Stimulated activated naive CD8-positive, alpha-beta T cell treated with anti-CD3 and anti-CD28 coated beads, Interleukin-15, Interleukin-2, amounts not matched to agents 100 U/mL and 50 U/mL, for 24 hours (primary cell): ENCODE results near the gene VPS26A.
"Not testable (repeated sequence)": the region's sequence is repeated elsewhere in the genome, so short reads cannot be mapped to it uniquely, and the experiment has no call there.

ENCODE experiments used
- ATAC-seq: fragments of 150-1000 bp; cut with Tn5 transposase; one replicate; pipeline ENCODE4 v1.10.0; 2021
- DNase-seq: peaks from one replicate; pipeline ENCODE4 v3.0.0; 2021

Gene VPS26A

GRCh38 chr10:69102440-69102839 is 21.5 kb upstream of the VPS26A start:
- ATAC-seq: no peak

DNA sequence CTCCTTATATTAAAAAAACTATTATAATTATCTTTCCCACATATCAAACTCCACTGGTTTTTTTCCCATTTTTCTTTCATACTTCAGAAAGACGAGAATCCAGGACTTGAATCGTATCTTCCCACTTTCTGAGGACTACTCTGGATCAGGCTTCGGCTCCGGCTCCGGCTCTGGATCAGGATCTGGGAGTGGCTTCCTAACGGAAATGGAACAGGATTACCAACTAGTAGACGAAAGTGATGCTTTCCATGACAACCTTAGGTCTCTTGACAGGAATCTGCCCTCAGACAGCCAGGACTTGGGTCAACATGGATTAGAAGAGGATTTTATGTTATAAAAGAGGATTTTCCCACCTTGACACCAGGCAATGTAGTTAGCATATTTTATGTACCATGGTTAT is 20.2 kb upstream of the VPS26A start:
- no peak for ATAC-seq
- DNase-seq: no peak

More at GRCh38 chr10:69102440-69102839, 21.5 kb upstream of the VPS26A start:
- no peak for DNase-seq

DNA sequence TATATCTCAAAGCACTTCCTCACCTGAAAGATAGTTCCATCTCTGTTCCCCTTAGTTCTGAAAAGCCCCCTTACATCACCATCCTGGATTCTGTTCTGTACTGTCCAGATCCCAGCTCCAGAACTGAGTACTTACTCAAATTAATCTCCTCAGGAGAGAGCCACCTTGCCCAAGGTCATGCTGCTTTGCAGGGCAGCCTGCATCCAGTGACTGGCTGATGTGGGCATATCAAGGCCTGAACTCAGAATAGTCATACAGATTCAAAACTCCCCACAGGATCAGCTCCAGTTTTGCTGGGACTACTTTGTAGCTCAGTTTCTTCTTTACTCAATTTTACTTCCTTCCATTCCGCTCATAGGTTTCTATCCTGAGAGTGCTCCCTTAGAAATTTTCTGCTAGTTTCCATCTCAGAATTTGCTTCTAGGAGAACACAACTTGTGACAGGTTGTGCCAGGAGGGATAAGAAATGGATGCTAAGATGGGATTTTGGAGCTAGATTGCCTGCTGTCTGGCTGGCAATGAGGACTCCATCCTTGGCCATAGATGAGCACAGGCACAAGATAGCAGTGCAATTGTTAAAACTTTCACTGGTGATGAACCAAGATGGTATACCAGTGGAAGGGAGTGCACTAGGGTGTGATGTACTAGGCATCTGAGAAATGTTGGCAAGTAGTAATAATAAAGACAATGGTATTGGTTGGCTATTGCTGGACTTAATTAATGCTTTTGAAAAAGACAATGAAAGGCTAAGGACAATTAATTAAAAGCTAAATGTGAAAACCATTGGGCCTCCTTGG is 18.8 kb upstream of the VPS26A start:
- ATAC-seq (no peak), DNase-seq (no peak)

DNA sequence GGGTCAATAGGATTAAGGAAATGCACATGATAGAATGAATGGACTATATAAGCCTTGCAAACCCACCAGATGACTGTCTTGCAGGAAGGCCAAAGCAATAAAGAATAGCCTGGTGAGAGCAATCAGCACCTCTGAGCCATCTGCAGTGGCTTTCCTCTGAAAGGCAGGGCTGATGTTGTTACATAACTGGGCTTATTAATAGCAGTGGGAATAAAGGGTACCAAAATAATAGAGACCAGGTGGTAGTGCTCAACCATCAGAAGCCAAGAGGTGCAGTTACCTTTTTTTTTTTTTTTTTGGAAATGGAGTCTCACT is 16.8 kb upstream of the VPS26A start:
- ATAC-seq: no peak
- DNase-seq: no peak

- ATAC-seq (no peak), DNase-seq (no peak)
Measured at GRCh38 chr10:69107699-69108098, 16.3 kb upstream of the VPS26A start.

DNA sequence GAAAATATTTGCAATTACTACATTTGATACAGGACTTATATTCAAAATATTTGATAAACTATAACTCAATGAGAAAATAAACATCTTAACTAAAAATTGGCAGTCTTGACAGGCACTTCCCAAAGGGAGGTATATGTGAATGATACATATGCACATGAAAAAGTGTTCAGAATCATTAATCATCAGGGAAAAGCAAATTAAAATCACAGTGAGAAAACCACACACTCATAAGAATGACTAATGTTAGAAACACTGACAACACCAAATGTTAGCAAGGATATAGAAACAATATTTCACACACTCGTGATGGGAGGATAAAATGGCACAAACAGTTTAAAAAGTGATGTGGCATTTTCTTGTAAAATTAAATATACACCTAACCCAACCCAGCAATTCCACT is 4.1 kb upstream of the VPS26A start:
- ATAC-seq (no peak), DNase-seq (no peak)

DNA sequence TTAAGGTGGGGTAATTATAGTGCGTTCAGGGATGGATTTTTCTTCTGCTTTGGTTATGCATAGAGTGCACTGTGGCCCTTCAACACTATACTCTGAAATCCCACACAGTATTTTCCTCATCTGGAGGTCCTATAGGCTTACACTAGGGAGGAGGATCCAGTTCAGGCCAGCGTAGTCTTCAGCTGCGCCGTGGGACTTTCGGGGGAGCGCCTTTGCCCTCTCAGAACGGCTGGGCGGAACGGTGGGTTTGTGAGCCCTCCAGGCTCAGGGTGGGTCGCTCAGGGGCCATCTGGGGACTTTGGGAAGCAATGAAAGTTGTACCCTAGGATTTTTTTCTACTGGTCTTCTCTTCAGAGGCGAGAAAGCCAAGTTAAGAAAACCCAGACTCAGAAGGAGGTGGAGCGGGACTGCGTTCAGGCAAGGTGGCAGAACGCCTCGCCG is 652 bp upstream of the VPS26A start:
- peak; percentile 44 for ATAC-seq
- no peak for DNase-seq

- ATAC-seq: peak; percentile 12
- peak; percentile 53 for DNase-seq
Measured at GRCh38 chr10:69124563-69125268, 738 bp downstream of the VPS26A start.

GRCh38 chr10:69125554-69125953 is 1.6 kb downstream of the VPS26A start:
- no peak for ATAC-seq
- DNase-seq: no peak

- DNase-seq (no peak), ATAC-seq (no peak)
Measured at GRCh38 chr10:69130251-69130650, 6.3 kb downstream of the VPS26A start.

DNA sequence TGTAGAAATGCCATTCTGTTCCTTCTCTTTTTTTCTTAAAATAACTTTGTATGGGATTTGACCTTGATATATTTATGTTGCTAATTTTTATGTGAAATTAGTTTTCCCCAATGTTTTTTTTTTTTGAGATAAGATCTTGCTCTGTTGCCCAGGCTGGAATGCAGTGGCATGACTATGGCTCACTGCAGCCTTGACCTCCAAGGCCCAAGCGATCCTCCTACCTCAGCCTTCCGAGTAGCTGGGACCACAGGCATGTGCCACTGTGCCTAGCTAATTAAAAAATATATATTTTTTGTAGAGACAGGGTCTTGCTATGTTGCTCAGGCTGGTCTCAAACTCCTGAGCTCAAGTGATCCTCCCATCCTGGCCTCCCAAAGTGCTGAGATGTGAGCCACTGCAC is 16.0 kb downstream of the VPS26A start:
- DNase-seq: no peak

DNA sequence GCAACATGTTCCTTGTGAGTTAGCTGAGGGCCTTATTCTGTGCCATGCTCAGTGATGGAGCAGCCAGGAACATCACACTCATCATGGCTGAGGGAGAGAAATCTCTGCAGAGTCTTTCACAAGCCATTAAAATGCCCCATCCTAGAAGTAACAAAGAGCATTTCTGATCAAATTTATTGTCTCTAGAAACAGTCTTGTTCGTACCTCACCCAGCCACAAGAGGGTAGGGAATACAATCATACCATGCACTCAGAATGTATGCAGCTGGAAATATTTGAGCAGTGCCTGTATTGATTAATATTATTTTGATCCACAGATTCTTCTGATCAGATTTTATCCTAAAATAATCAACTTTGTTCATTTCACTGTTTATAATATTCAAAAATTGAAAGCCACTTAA is 17.3 kb downstream of the VPS26A start:
- DNase-seq (no peak), ATAC-seq (no peak)

More for the DNA sequence above, 16.0 kb downstream of the VPS26A start:
- no peak for ATAC-seq

- DNase-seq, ATAC-seq: not testable (repeated sequence)
Measured at GRCh38 chr10:69142074-69142473, 18.1 kb downstream of the VPS26A start.

- DNase-seq (no peak), ATAC-seq (no peak)
Measured at GRCh38 chr10:69142983-69143382, 19.0 kb downstream of the VPS26A start.

GRCh38 chr10:69145329-69145728 is 21.4 kb downstream of the VPS26A start:
- ATAC-seq (no peak), DNase-seq (no peak)

DNA sequence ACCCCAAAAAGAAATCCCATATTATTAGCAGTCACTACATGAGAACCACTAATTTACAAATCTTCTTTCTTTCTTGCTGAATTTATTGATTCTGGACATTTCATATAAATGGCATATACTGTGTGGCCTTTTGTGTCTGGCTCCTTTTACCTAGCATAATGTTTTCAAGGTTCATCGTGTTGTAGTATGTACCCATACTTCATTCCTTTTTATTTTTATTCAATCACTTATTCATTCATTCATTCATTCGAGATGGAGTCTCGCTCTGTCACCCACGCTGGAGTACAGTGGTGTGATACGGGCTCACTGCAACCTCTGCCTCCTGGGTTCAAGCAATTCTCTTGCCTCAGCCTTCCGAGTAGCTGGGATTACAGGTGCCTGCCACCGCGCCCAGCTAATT is 21.9 kb downstream of the VPS26A start:
- DNase-seq (no peak), ATAC-seq (no peak)

GRCh38 chr10:69146759-69147158 is 22.8 kb downstream of the VPS26A start:
- DNase-seq (no peak), ATAC-seq (no peak)

- ATAC-seq (no peak), DNase-seq (no peak)
Measured at GRCh38 chr10:69151984-69152383, 28.0 kb downstream of the VPS26A start.

DNA sequence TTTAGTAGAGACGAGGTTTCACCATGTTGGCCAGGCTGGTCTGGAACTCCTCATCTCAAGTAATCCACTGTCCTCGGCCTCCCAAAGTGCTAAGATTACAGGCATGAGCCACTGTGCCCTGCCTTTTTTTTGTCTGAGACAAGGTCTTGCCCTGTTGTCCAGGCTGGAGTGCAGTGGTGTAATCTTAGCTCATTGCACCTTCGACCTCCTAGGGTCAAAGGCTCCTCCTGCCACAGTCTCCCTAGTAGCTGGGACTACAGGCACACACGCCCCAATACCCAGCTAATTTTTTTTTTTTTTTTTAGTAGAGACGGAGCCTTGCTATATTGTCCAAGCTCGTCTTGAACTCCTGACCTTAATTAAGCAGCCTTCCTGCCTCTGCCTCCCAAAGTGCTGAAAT is 29.2 kb downstream of the VPS26A start:
- DNase-seq: no peak
- ATAC-seq: no peak

DNA sequence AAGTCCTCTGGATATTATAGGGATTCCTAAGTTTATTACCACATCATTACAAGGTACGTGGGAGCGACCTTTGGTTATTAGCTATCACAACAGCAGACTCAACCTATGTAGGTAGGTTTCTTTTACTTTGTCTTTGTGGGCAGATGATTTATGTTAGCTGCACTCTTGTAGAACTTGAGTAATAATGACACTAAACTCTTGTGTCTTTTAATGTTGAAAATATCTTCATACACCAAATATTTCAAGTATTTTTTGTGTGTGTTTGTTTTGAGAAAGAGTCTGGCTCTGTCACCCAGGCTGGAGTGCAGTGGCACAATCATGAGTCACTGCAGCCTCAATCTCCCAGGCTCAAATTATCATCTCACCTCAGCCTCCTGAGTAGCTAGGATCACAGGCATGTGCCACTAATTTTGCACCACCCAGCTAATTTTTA is 36.8 kb downstream of the VPS26A start:
- ATAC-seq (no peak), DNase-seq (no peak)

DNA sequence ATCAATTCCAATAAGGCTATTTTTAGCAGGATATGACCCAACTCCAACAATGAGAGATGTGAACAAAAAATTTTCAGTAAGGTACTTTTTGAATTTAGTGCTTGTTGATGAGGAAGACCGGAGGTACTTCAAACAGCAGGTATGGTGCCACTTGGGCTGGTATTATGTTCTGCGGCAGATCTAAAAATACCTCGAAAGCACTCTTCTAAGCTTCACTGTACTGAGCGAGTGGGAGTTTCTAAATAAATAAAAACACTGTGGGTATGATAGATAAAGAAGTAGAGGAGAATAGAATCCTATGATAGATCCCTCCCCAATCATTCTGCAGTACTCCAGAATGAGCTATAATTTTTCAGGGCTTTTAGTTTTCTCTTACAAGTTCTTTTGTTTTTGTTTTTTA is 44.5 kb downstream of the VPS26A start:
- ATAC-seq (no peak), DNase-seq (no peak)

- no peak for DNase-seq
- no peak for ATAC-seq
Measured at GRCh38 chr10:69172241-69172982, 48.4 kb downstream of the VPS26A start.

GRCh38 chr10:69175326-69175725 is 51.3 kb downstream of the VPS26A start:
- not testable (repeated sequence) for DNase-seq, ATAC-seq
